Measurements from ENCODE around the gene RAB11A. TPM values are rescaled to one million over a fixed set of nuclear protein-coding genes. Genes with fewer than 3 reads are reported as not detected.

Gene RAB11A
- total and polyA plus RNA-seq, 9 of the 15 experiments (the other 6 are each of a cell fraction or from before 2014, with no cell fraction given): 129 to 369 (median 245) TPM

GRCh38 chr15:65832549-65833364 is 36.5 kb upstream of the RAB11A start (continued):
- TF ChIP-seq RBM25 (IDR thresholded peaks at IDR 0.05; ENCODE audit: low read depth, low read length, severe bottlenecking) (no peak), MCM7 (IDR thresholded peaks at IDR 0.05) (no peak), FOXK2 (conservative IDR thresholded peaks at IDR 0.05 in 1 of 2, IDR thresholded peaks at IDR 0.05 in 1 of 2; ENCODE audit: low read depth in 2 of 2) (peak; percentile 81 to 85; a peak in 3 of 4 replicates), MED1 (CRISPR knock-in tag; IDR thresholded peaks at IDR 0.05; ENCODE audit: borderline replicate concordance) (no peak), MTA3 (IDR thresholded peaks at IDR 0.05; ENCODE audit: borderline replicate concordance) (no peak), ZNF668 (CRISPR knock-in tag; IDR thresholded peaks at IDR 0.05) (no peak), POLR2G (IDR thresholded peaks at IDR 0.05; ENCODE audit: low read depth, low read length) (no peak), SMC3 (conservative IDR thresholded peaks at IDR 0.05; ENCODE audit: insufficient read depth, low read depth, low read length) (no peak), ZBTB2 (IDR thresholded peaks at IDR 0.05) (no peak), DNMT1 (IDR thresholded peaks at IDR 0.05) (no peak), ZNF253 (CRISPR knock-in tag; conservative IDR thresholded peaks at IDR 0.05) (no peak), JUN (IDR thresholded peaks at IDR 0.05; ENCODE audit: borderline replicate concordance, low read depth, low read length) (peak; percentile 48; the same call in 1 of the 2 replicates), JUN (CRISPR knock-in tag; IDR thresholded peaks at IDR 0.05; ENCODE audit: borderline replicate concordance) (no peak), KLF6 (CRISPR knock-in tag; IDR thresholded peaks at IDR 0.05; ENCODE audit: borderline replicate concordance) (peak; percentile 75; the same call in 1 of the 2 replicates), BRCA1 (IDR thresholded peaks at IDR 0.05) (no peak), BRCA1 (CRISPR knock-in tag; IDR thresholded peaks at IDR 0.05) (no peak), C11orf30 (IDR thresholded peaks at IDR 0.05; ENCODE audit: low read depth) (peak; percentile 46; the same call in 1 of the 2 replicates), SPI1 (IDR thresholded peaks at IDR 0.05; ENCODE audit: borderline replicate concordance, low read depth, low read length) (peak; percentile 90), NRF1 (conservative IDR thresholded peaks at IDR 0.05 in 1 of 2, IDR thresholded peaks at IDR 0.05 in 1 of 2) (no peak), HMGN3 (IDR thresholded peaks at IDR 0.05; ENCODE audit: borderline replicate concordance, extremely low read depth, insufficient read length, low read depth, low read length) (no peak)
- TF ChIP-seq, protein P1, sequence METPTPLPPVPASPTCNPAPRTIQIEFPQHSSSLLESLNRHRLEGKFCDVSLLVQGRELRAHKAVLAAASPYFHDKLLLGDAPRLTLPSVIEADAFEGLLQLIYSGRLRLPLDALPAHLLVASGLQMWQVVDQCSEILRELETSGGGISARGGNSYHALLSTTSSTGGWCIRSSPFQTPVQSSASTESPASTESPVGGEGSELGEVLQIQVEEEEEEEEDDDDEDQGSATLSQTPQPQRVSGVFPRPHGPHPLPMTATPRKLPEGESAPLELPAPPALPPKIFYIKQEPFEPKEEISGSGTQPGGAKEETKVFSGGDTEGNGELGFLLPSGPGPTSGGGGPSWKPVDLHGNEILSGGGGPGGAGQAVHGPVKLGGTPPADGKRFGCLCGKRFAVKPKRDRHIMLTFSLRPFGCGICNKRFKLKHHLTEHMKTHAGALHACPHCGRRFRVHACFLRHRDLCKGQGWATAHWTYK (CRISPR knock-in tag; IDR thresholded peaks at IDR 0.05): no peak
- TF ChIP-seq, protein P2, sequence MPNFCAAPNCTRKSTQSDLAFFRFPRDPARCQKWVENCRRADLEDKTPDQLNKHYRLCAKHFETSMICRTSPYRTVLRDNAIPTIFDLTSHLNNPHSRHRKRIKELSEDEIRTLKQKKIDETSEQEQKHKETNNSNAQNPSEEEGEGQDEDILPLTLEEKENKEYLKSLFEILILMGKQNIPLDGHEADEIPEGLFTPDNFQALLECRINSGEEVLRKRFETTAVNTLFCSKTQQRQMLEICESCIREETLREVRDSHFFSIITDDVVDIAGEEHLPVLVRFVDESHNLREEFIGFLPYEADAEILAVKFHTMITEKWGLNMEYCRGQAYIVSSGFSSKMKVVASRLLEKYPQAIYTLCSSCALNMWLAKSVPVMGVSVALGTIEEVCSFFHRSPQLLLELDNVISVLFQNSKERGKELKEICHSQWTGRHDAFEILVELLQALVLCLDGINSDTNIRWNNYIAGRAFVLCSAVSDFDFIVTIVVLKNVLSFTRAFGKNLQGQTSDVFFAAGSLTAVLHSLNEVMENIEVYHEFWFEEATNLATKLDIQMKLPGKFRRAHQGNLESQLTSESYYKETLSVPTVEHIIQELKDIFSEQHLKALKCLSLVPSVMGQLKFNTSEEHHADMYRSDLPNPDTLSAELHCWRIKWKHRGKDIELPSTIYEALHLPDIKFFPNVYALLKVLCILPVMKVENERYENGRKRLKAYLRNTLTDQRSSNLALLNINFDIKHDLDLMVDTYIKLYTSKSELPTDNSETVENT (CRISPR knock-in tag; IDR thresholded peaks at IDR 0.05): no peak

All from K562 (cell line).